DND-41 (cell line): Measurements from ENCODE around the gene ATF5.

Experiments
- ATAC-seq: fragments of 200-7000 bp; cut with Tn5 transposase; 3 replicates; pipeline ENCODE4 v1.9.1; 2021; ENCODE audit warnings: low read depth; ENCODE audit not compliant: insufficient read depth
- DNase-seq: peaks from one replicate; pipeline ENCODE4 v3.0.0-alpha.2; 2020
- H2AFZ ChIP-seq: 2 replicates; pipeline ENCODE4 v1.6.0; 2012; ENCODE audit warnings: low read depth, low read length
- H3K27ac ChIP-seq: 2 replicates; pipeline ENCODE4 v1.5.1; 2012; ENCODE audit warnings: low read length, inconsistent platforms
- H3K27me3 ChIP-seq: fragments of 200-600 bp; sonication (generic); 2 replicates; pipeline ENCODE4 v1.6.0; 2012; ENCODE audit warnings: low read length, mild to moderate bottlenecking, inconsistent platforms; ENCODE audit not compliant: insufficient read depth, poor library complexity
- H3K36me3 ChIP-seq: 2 replicates; pipeline ENCODE4 v1.5.1; 2012; ENCODE audit warnings: low read length, inconsistent platforms; ENCODE audit not compliant: insufficient read depth
- H3K4me1 ChIP-seq: 2 replicates; pipeline ENCODE4 v1.5.1; 2012; ENCODE audit warnings: mild to moderate bottlenecking, low read length; ENCODE audit not compliant: insufficient read depth
- H3K4me2 ChIP-seq: 2 replicates; pipeline ENCODE4 v1.6.0; 2012; ENCODE audit warnings: mild to moderate bottlenecking, moderate library complexity, low read length, inconsistent platforms; ENCODE audit not compliant: insufficient read depth
- H3K4me3 ChIP-seq, 2 experiments: fragments of 200-600 bp in 1 of 2; shearing (Covaris generic) in 1 of 2; 2 replicates each; pipeline ENCODE4 v1.5.1; 2012 to 2016; ENCODE audit warnings: inconsistent platforms in 2 of 2, low read length in 2 of 2, mild to moderate bottlenecking in 2 of 2, low read depth in 1 of 2, moderate library complexity in 1 of 2
- H3K79me2 ChIP-seq: 2 replicates; pipeline ENCODE4 v1.6.0; 2012; ENCODE audit warnings: low read length, inconsistent platforms; ENCODE audit not compliant: insufficient read depth
- H3K9ac ChIP-seq: 2 replicates; pipeline ENCODE4 v1.6.0; 2012; ENCODE audit warnings: low read depth, mild to moderate bottlenecking, inconsistent platforms, low read length, moderate library complexity
- H3K9me3 ChIP-seq: 2 replicates; pipeline ENCODE4 v1.5.1; 2012; ENCODE audit warnings: low read length, moderate library complexity, mild to moderate bottlenecking, inconsistent platforms; ENCODE audit not compliant: insufficient read depth, severe bottlenecking
- H4K20me1 ChIP-seq: 2 replicates; pipeline ENCODE4 v1.6.0; 2012; ENCODE audit warnings: low read length; ENCODE audit not compliant: insufficient read depth
- CTCF ChIP-seq: IDR thresholded peaks from 2 replicates; pipeline ENCODE4 v1.5.1; 2012; ENCODE audit warnings: borderline replicate concordance, low read length, moderate library complexity, mild to moderate bottlenecking; ENCODE audit not compliant: poor library complexity, severe bottlenecking; ENCODE audit errors: extremely low read depth
- EZH2 ChIP-seq: IDR thresholded peaks from 3 replicates; pipeline ENCODE4 v1.6.1; 2012; ENCODE audit warnings: borderline replicate concordance, low read depth, mild to moderate bottlenecking, moderate library complexity, low read length, inconsistent platforms; ENCODE audit not compliant: severe bottlenecking

ATF5 gene

GRCh38 chr19:49881186-49881585, 47.8 kb upstream of the ATF5 start:
- Histone ChIP-seq H3K9me3 (no peaks in the 10 kb centered on the region), H3K9ac (no peak overlapping the region), H3K4me3 (no peak overlapping the region), H4K20me1 (no peaks in the 10 kb centered on the region; the same call in 1 of the 2 replicates), H2AFZ (no peak overlapping the region), H3K79me2 (peaks cover 15% of the 10 kb centered on the region), H3K4me1 (peaks cover 18% of the 10 kb centered on the region), H3K27ac (no peak overlapping the region), H3K4me2 (no peak overlapping the region), H3K27me3 (no peaks in the 10 kb centered on the region), H3K36me3 (peaks cover 61% of the 10 kb centered on the region)
- DNase-seq (no peak), ATAC-seq (no peak)
- no peak for TF ChIP-seq CTCF
- TF ChIP-seq EZH2 = no peak

- DNase-seq = no peak
- no peak for TF ChIP-seq CTCF
- no peak for TF ChIP-seq EZH2
- peaks cover 18% of the 10 kb centered on the region for H3K4me1 ChIP-seq
- no peak overlapping the region for H3K4me3 ChIP-seq
- no peaks in the 10 kb centered on the region for H3K9me3 ChIP-seq
- no peak overlapping the region for H3K27ac ChIP-seq
- H3K4me2 ChIP-seq = no peak overlapping the region
- peaks cover 13% of the 10 kb centered on the region for H3K79me2 ChIP-seq
- no peak overlapping the region for H3K9ac ChIP-seq
- H3K27me3 ChIP-seq = no peaks in the 10 kb centered on the region
- no peak for ATAC-seq
- H3K36me3 ChIP-seq = peaks cover 63% of the 10 kb centered on the region
- no peak overlapping the region for H2AFZ ChIP-seq
- H4K20me1 ChIP-seq = no peaks in the 10 kb centered on the region; the same call in 1 of the 2 replicates
These were observed 47.2 kb upstream of the ATF5 start for GRCh38 chr19:49881672-49882394.

- Histone ChIP-seq H3K4me1 (peaks cover 18% of the 10 kb centered on the region), H3K4me3 (no peak overlapping the region), H3K79me2 (peaks cover 13% of the 10 kb centered on the region), H2AFZ (no peak overlapping the region), H4K20me1 (no peaks in the 10 kb centered on the region; the same call in 1 of the 2 replicates), H3K27me3 (no peaks in the 10 kb centered on the region), H3K9me3 (no peaks in the 10 kb centered on the region), H3K4me2 (no peak overlapping the region), H3K9ac (no peak overlapping the region), H3K36me3 (peaks cover 63% of the 10 kb centered on the region), H3K27ac (no peak overlapping the region)
- DNase-seq = no peak
- TF ChIP-seq CTCF (no peak), EZH2 (no peak)
- no peak for ATAC-seq
These were observed 46.4 kb upstream of the ATF5 start for GRCh38 chr19:49882643-49883042.
